BLaER1 treated with 17β-estradiol and CSF1 and Interleukin-3, amounts not matched to agents 10 nM and 100 nM (cell line): ENCODE measurements around the gene TNFRSF18.

Experiments
- H3K27ac ChIP-seq, 11 experiments: shearing (Covaris generic); formaldehyde crosslinking; 2 replicates each; pipeline ENCODE4 v1.8.1; 2022
- H3K27me3 ChIP-seq, 11 experiments: shearing (Covaris generic); formaldehyde crosslinking; 2 replicates each; pipeline ENCODE4 v1.8.1; 2022
- H3K36me3 ChIP-seq, 11 experiments: shearing (Covaris generic); formaldehyde crosslinking; 2 replicates each; pipeline ENCODE4 v1.8.1; 2022
- H3K4me1 ChIP-seq, 10 experiments: shearing (Covaris generic); formaldehyde crosslinking; 2 replicates each; pipeline ENCODE4 v1.8.1; 2022
- H3K4me2 ChIP-seq, 11 experiments: shearing (Covaris generic); formaldehyde crosslinking; 2 replicates each; pipeline ENCODE4 v1.8.1; 2022
- H3K4me3 ChIP-seq, 10 experiments: shearing (Covaris generic); formaldehyde crosslinking; 2 replicates each; pipeline ENCODE4 v1.8.1; 2022
- H3K9ac ChIP-seq, 11 experiments: shearing (Covaris generic); formaldehyde crosslinking; 2 replicates each; pipeline ENCODE4 v1.8.1; 2022
- H3K9me3 ChIP-seq, 11 experiments: shearing (Covaris generic); formaldehyde crosslinking; replicated peaks in 1 of 11; 2 replicates each; pipeline ENCODE4 v1.8.1; 2022
- H4K20me1 ChIP-seq, 11 experiments: shearing (Covaris generic); formaldehyde crosslinking; 2 replicates each; pipeline ENCODE4 v1.8.1; 2022
- Cebpa-rat ChIP-seq, 11 experiments: shearing (Covaris generic); IDR thresholded peaks; 2 replicates each; pipeline ENCODE4 v1.8.1; 2022

TNFRSF18 gene

GRCh38 chr1:1183221-1183747 lies 23.1 kb downstream of the TNFRSF18 start:
- H3K27me3 ChIP-seq: peaks cover 0 to 45% (median 5%) of the 10 kb centered on the region in 11 experiments; a peak in 13 of 22 replicates
- TF ChIP-seq Cebpa-rat (IDR thresholded peaks at IDR 0.05): no peak
- H4K20me1 ChIP-seq: peaks cover 0 to 34% (median 11%) of the 10 kb centered on the region in 11 experiments; a peak in 11 of 22 replicates
- H3K36me3 ChIP-seq: no peaks in the 10 kb centered on the region
- H3K9ac ChIP-seq: no peak overlapping the region
- H3K4me3 ChIP-seq: no peak overlapping the region
- H3K4me2 ChIP-seq: peak overlapping the region; percentile 27 to 72 (median 64); a peak in 20 of 22 replicates
- peaks cover 34 to 69% (median 60%) of the 10 kb centered on the region in 10 experiments for H3K4me1 ChIP-seq
- H3K9me3 ChIP-seq: no peaks in the 10 kb centered on the region
- H3K27ac ChIP-seq: no peak overlapping the region

- Histone ChIP-seq H3K27me3 (peaks cover 0 to 51% (median 5%) of the 10 kb centered on the region in 11 experiments; a peak in 13 of 22 replicates), H3K9ac (peak overlapping the region in 2 of 11 experiments; percentile 22 to 29; a peak in 1 of 22 replicates), H3K9me3 (no peaks in the 10 kb centered on the region), H3K4me1 (peaks cover 34 to 76% (median 66%) of the 10 kb centered on the region in 10 experiments), H3K36me3 (no peaks in the 10 kb centered on the region), H3K27ac (no peak overlapping the region), H3K4me3 (no peak overlapping the region), H3K4me2 (peak overlapping the region; percentile 27 to 72 (median 64); a peak in 21 of 22 replicates), H4K20me1 (peaks cover 0 to 35% (median 11%) of the 10 kb centered on the region in 11 experiments; a peak in 11 of 22 replicates)
- TF ChIP-seq Cebpa-rat (IDR thresholded peaks at IDR 0.05): no peak
These were observed 23.7 kb downstream of the TNFRSF18 start for GRCh38 chr1:1182491-1183220.

DNA sequence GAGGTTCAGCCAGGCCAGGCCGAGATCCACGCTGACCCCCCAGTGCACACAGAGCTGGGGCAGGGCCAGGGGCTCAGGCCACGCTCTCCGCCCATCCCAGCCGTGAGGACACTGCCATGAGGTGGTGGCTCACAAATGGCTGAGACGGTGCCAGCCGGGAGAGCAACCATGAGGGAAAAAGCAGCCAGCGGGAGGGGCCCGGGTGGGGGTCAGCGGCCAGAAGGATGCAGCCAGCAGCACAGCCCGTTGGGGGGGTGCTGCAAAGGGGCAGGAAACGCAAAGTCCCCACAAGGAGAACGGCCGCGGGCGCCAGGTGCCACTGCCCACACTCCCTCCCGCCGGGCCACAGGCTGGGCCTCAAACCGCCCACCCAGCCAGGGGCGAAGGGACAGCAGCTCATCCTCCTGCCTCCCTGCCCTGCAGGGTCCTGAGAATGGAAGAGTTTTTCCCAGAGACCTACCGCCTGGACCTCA lies 24.4 kb downstream of the TNFRSF18 start:
- Histone ChIP-seq H3K36me3 (no peaks in the 10 kb centered on the region), H3K4me2 (peak overlapping the region in 9 of 11 experiments; percentile 54 to 72 (median 66); a peak in 18 of 22 replicates), H3K27me3 (peaks cover 0 to 58% (median 5%) of the 10 kb centered on the region in 11 experiments; a peak in 13 of 22 replicates), H4K20me1 (peaks cover 0 to 38% (median 11%) of the 10 kb centered on the region in 11 experiments; a peak in 12 of 22 replicates), H3K27ac (no peak overlapping the region), H3K9ac (peak overlapping the region in 2 of 11 experiments; percentile 22 to 29; a peak in 1 of 22 replicates), H3K4me3 (no peak overlapping the region), H3K4me1 (peaks cover 34 to 83% (median 73%) of the 10 kb centered on the region in 10 experiments), H3K9me3 (no peaks in the 10 kb centered on the region)
- no peak for TF ChIP-seq Cebpa-rat (IDR thresholded peaks at IDR 0.05)

- Histone ChIP-seq H3K4me3 (no peak overlapping the region), H3K27me3 (peaks cover 0 to 64% (median 10%) of the 10 kb centered on the region in 11 experiments; a peak in 14 of 22 replicates), H3K9me3 (no peaks in the 10 kb centered on the region), H3K4me2 (peak overlapping the region in 9 of 11 experiments; percentile 54 to 72 (median 66); a peak in 19 of 22 replicates), H3K27ac (no peak overlapping the region), H4K20me1 (peaks cover 0 to 38% (median 11%) of the 10 kb centered on the region in 11 experiments; a peak in 12 of 22 replicates), H3K9ac (no peak overlapping the region), H3K4me1 (peaks cover 34 to 89% (median 79%) of the 10 kb centered on the region in 10 experiments), H3K36me3 (no peaks in the 10 kb centered on the region)
- TF ChIP-seq Cebpa-rat (IDR thresholded peaks at IDR 0.05): no peak
These were observed 25.1 kb downstream of the TNFRSF18 start for GRCh38 chr1:1181129-1181937.

DNA sequence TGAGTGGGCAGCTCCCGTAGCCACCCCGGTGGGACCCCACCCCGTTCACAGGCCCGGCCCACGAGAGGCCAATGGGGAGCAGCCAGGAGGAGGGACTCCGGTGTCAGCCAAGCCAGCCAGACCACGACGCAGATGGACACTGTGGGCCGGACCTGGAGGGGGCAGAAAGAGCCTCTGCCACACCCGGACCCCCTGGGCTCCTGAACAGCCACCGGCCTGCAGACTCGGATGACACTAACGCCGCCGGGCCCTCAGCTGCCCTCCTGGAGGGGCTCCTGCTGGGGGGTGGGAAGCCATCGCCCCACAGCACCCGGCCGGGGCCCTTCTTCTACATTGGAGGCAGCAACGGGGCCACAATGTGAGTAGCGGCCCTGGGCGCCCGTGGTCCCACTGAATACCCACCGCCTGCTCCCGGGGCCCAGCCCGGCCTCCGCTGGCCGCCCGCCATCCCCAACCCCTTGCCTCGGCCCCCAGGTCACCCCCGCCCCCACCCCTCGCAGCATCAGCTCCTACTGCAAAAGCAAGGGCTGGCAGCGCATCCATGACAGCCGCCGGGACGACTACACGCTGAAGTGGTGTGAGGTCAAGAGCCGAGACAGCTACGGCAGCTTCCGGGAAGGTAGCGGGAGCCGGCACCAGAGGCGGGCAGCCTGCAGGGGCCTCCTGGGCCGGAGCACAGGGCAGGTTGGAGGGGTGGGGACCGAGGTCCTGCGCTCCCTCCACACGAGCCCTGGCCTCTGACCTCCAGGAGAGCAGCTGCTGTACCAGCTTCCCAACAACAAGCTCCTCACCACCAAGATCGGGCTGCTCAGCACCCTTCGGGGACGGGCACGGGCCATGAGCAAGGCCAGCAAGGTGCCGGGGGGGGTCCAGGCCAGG lies 26.2 kb downstream of the TNFRSF18 start:
- H3K4me1 ChIP-seq: peaks cover 29 to 93% (median 85%) of the 10 kb centered on the region in 10 experiments
- no peaks in the 10 kb centered on the region for H3K9me3 ChIP-seq
- H3K4me3 ChIP-seq: no peak overlapping the region; a peak in 1 of 20 replicates
- H3K27ac ChIP-seq: no peak overlapping the region
- peaks cover 0 to 38% (median 11%) of the 10 kb centered on the region in 11 experiments; a peak in 12 of 22 replicates for H4K20me1 ChIP-seq
- peaks cover 0 to 75% (median 12%) of the 10 kb centered on the region in 11 experiments; a peak in 15 of 22 replicates for H3K27me3 ChIP-seq
- H3K36me3 ChIP-seq: no peaks in the 10 kb centered on the region
- peak overlapping the region in 9 of 11 experiments; percentile 59 to 97 (median 93); a peak in 18 of 22 replicates for H3K4me2 ChIP-seq
- peak overlapping the region in 3 of 11 experiments; percentile 39 to 65 (median 49); a peak in 3 of 22 replicates for H3K9ac ChIP-seq
- TF ChIP-seq Cebpa-rat (IDR thresholded peaks at IDR 0.05): no peak

DNA sequence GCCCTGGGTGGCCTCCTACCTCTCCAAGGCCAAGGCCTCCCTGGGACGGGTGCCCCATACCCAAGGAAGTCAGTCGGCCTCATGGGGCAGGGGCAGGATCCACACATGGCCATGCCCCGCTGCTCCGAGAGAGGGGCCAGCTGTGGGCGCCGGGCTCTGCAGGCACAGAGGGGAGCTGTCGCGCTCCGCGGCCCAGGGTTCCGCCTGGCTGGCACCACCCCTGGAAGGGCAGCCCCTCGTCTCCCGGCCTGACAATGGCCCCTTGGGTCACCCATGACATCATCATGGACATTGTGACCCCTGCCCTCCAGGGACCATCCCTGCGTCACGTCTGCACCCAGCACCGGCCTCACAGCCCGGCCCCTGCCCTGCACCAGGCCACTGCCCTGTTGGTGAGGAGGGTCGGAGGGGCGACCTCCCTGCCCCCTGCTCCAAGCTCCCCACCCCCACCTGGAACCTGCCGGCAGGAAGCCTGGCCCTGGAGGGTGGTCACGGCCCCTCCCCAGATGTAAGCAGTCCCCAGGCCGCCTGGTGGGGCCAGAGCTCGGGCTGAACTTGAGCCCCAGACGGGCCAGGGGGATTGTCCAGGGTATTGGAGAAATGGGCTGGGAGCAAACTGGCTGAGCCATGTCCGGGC lies 26.9 kb downstream of the TNFRSF18 start:
- Histone ChIP-seq H3K4me1 (peaks cover 23 to 96% (median 85%) of the 10 kb centered on the region in 10 experiments; a peak in 19 of 20 replicates), H3K4me2 (peak overlapping the region; percentile 6 to 97 (median 88); a peak in 20 of 22 replicates), H3K4me3 (peak overlapping the region in 2 of 10 experiments; percentile 32 to 43; a peak in 2 of 20 replicates), H4K20me1 (peaks cover 0 to 38% (median 11%) of the 10 kb centered on the region in 11 experiments; a peak in 12 of 22 replicates), H3K36me3 (no peaks in the 10 kb centered on the region), H3K9me3 (no peaks in the 10 kb centered on the region), H3K9ac (peak overlapping the region in 6 of 11 experiments; percentile 10 to 65 (median 36); a peak in 8 of 22 replicates), H3K27me3 (peaks cover 0 to 81% (median 12%) of the 10 kb centered on the region in 11 experiments; a peak in 15 of 22 replicates), H3K27ac (peak overlapping the region in 2 of 11 experiments; percentile 13 to 55; a peak in 1 of 22 replicates)
- no peak for TF ChIP-seq Cebpa-rat (IDR thresholded peaks at IDR 0.05)

DNA sequence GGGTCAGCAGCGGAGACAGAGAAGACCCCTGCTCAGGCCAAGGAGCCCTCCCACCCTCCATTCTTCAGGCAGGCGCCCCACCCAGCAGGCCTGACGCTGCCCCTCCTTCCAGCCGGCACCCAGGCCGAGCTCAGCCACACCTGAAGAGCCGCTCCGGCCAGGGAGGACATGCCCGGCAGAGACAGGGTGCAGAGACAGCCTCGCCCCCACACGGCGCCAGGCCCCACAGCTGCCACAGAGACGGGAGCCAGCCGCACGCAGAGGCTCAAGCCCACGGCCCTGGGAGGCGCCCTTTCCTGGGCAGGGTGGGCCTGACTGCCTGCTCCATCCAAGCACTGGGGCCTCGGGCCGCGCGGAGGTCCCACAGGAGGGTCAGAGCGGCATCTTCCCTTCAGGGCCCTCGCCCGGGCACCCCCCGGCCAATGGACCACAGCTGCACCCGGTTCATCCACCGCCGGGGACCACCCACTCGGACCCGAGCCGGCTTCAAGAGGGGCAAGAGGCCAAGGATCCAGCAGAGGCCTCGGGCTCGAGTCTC lies 27.5 kb downstream of the TNFRSF18 start:
- Histone ChIP-seq H4K20me1 (peaks cover 0 to 36% (median 11%) of the 10 kb centered on the region in 11 experiments; a peak in 12 of 22 replicates), H3K9ac (peak overlapping the region in 6 of 11 experiments; percentile 10 to 65 (median 36); a peak in 8 of 22 replicates), H3K27ac (peak overlapping the region in 2 of 11 experiments; percentile 13 to 55; a peak in 1 of 22 replicates), H3K27me3 (peaks cover 0 to 85% (median 12%) of the 10 kb centered on the region in 11 experiments; a peak in 15 of 22 replicates), H3K4me2 (peak overlapping the region; percentile 6 to 97 (median 88); a peak in 20 of 22 replicates), H3K36me3 (no peaks in the 10 kb centered on the region), H3K4me3 (peak overlapping the region in 2 of 10 experiments; percentile 32 to 43; a peak in 2 of 20 replicates), H3K4me1 (peaks cover 23 to 96% (median 90%) of the 10 kb centered on the region in 10 experiments; a peak in 19 of 20 replicates), H3K9me3 (no peaks in the 10 kb centered on the region)
- no peak for TF ChIP-seq Cebpa-rat (IDR thresholded peaks at IDR 0.05)
